ENCODE measurements around the gene HSPA1L. TPM values are rescaled to one million over a fixed set of nuclear protein-coding genes. Genes with fewer than 3 reads are reported as not detected.

Gene HSPA1L
- total and polyA plus RNA-seq, 4 donors, result 0.27 to 0.79 (median 0.47) TPM

- TF ChIP-seq CTCF (IDR thresholded peaks at IDR 0.05; ENCODE audit: low read depth, low read length, missing input control), result no peak
- no peak for TF ChIP-seq EGR1 (IDR thresholded peaks at IDR 0.05; ENCODE audit: low read depth in 2 of 2)
- no peak for TF ChIP-seq SP1 (IDR thresholded peaks at IDR 0.05)
- no peak for TF ChIP-seq RAD21 (IDR thresholded peaks at IDR 0.05)
- no peak for TF ChIP-seq GABPA (IDR thresholded peaks at IDR 0.05 in 1 of 2, conservative IDR thresholded peaks at IDR 0.05 in 1 of 2)
- TF ChIP-seq HNF4A (conservative IDR thresholded peaks at IDR 0.05), result no peak
- no peak for TF ChIP-seq NR2F2 (IDR thresholded peaks at IDR 0.05)
- no peak for TF ChIP-seq RXRA (IDR thresholded peaks at IDR 0.05)
Measured at GRCh38 chr6:31779908-31780307, 35.2 kb downstream of the HSPA1L start (continued).

- TF ChIP-seq RAD21 (IDR thresholded peaks at IDR 0.05) (no peak), HNF4G (IDR thresholded peaks at IDR 0.05) (no peak), MAX (IDR thresholded peaks at IDR 0.05) (no peak), JUND (IDR thresholded peaks at IDR 0.05) (no peak), SP1 (IDR thresholded peaks at IDR 0.05) (no peak), ATF3 (IDR thresholded peaks at IDR 0.05) (no peak), FOXA2 (IDR thresholded peaks at IDR 0.05) (no peak), YY1 (IDR thresholded peaks at IDR 0.05) (no peak), CTCF (IDR thresholded peaks at IDR 0.05; ENCODE audit: low read depth, low read length, missing input control) (no peak), RXRA (IDR thresholded peaks at IDR 0.05) (no peak), HNF4A (conservative IDR thresholded peaks at IDR 0.05) (no peak), REST (IDR thresholded peaks at IDR 0.05) (no peak), TAF1 (conservative IDR thresholded peaks at IDR 0.05) (no peak), NR2F2 (IDR thresholded peaks at IDR 0.05) (no peak), ZBTB33 (IDR thresholded peaks at IDR 0.05) (no peak), GABPA (IDR thresholded peaks at IDR 0.05 in 1 of 2, conservative IDR thresholded peaks at IDR 0.05 in 1 of 2) (no peak)
- H3K9ac ChIP-seq (ENCODE audit: low read depth in 1 of 2, low read length in 2 of 2), result no peak overlapping the region
- H3K36me3 ChIP-seq (ENCODE audit: control insufficient read depth in 4 of 4, insufficient read depth in 3 of 4, low read depth in 1 of 4, low read length in 3 of 4), result peaks cover 5 to 39% (median 9%) of the 10 kb centered on the region in 4 donors
- no peaks in the 10 kb centered on the region for H3K27me3 ChIP-seq (ENCODE audit: control insufficient read depth in 4 of 4, insufficient read depth in 4 of 4, low read length in 3 of 4)
- WGBS, result 88% methylated on average over 43 of the region's 43 CpGs
- H3K9me3 ChIP-seq (ENCODE audit: control insufficient read depth in 4 of 4, low read length in 3 of 4), result no peaks in the 10 kb centered on the region
- peaks cover 6 to 39% (median 28%) of the 10 kb centered on the region in 4 donors for H3K4me1 ChIP-seq (ENCODE audit: control insufficient read depth in 4 of 4, insufficient read depth in 4 of 4, low read length in 3 of 4)
- peak overlapping the region; percentile 26 to 31 for H3K27ac ChIP-seq (ENCODE audit: low read depth in 1 of 2, low read length in 2 of 2)
- H3K4me3 ChIP-seq (ENCODE audit: low read depth in 1 of 3, low read length in 3 of 3), result no peak overlapping the region
- no peak for DNase-seq (ENCODE audit: low spot score)
Measured at GRCh38 chr6:31778999-31779885, 35.8 kb downstream of the HSPA1L start.
